Spleen (tissue), 11 donors: ENCODE measurements around the gene ANKRD13A. TPM values are rescaled to one million over a fixed set of nuclear protein-coding genes. Genes with fewer than 3 reads are reported as not detected.
A peak's percentile ranks its signal among the peaks of the same experiment; 100 is the strongest.

Experiments
- DNase-seq: peaks from one replicate; pipeline ENCODE4 v3.0.0-alpha.2; 2020
- H3K27ac ChIP-seq, 8 donors: fragments of 200-600 bp; sonication (generic) in 7 of 8; 1 replicate in 4 of 8; 2 replicates in 4 of 8; pipeline versions ENCODE4 v1.5.0 to v1.8.0; 2016 to 2021; ENCODE audit warnings: inconsistent platforms in 4 of 8, mild to moderate bottlenecking in 4 of 8, moderate library complexity in 1 of 8
- H3K27me3 ChIP-seq, 7 donors: fragments of 200-600 bp; sonication (generic) in 6 of 7; replicated peaks in 1 of 7; 1 replicate in 4 of 7; 2 replicates in 3 of 7; pipeline versions ENCODE4 v1.5.0 to v1.8.0; 2016 to 2021; ENCODE audit warnings: inconsistent platforms in 3 of 7, mild to moderate bottlenecking in 1 of 7
- H3K36me3 ChIP-seq, 6 donors: fragments of 200-600 bp; sonication (generic) in 5 of 6; 1 replicate in 4 of 6; 2 replicates in 2 of 6; pipeline versions ENCODE4 v1.5.0 to v1.8.0; 2016 to 2021; ENCODE audit warnings: inconsistent platforms in 2 of 6
- H3K4me1 ChIP-seq, 6 donors: fragments of 200-600 bp; sonication (generic) in 5 of 6; 1 replicate in 3 of 6; 2 replicates in 3 of 6; pipeline versions ENCODE4 v1.5.0 to v1.8.0; 2016 to 2021; ENCODE audit warnings: inconsistent platforms in 3 of 6
- H3K4me3 ChIP-seq, 8 donors: fragments of 200-600 bp; sonication (generic) in 7 of 8; 1 replicate in 4 of 8; 2 replicates in 4 of 8; pipeline versions ENCODE4 v1.5.0 to v1.8.0; 2016 to 2021; ENCODE audit warnings: inconsistent platforms in 4 of 8, mild to moderate bottlenecking in 4 of 8, moderate library complexity in 2 of 8
- H3K9me3 ChIP-seq, 8 donors: fragments of 200-600 bp; sonication (generic) in 7 of 8; 1 replicate in 4 of 8; 2 replicates in 4 of 8; pipeline versions ENCODE4 v1.5.0 to v1.8.0; 2016 to 2021; ENCODE audit warnings: inconsistent platforms in 4 of 8
- POLR2A ChIP-seq, 3 donors: fragments of 450-650 bp; IDR thresholded peaks; one replicate each; pipeline ENCODE4 v1.5.1; 2017; ENCODE audit warnings: antibody characterized with exemption in 3 of 3, mild to moderate bottlenecking in 1 of 3
- POLR2AphosphoS5 ChIP-seq, 3 donors: sonication (generic); formaldehyde crosslinking; IDR thresholded peaks; one replicate each; pipeline ENCODE4 v1.5.1; 2017; ENCODE audit warnings: antibody characterized with exemption in 3 of 3
- WGBS, 5 donors: extraction: QIAGEN DNeasy Blood & Tissue Kit in 3 of 5; methylation state at CpG; one replicate each; pipeline versions ENCODE4 v1.1.5 to v1.1.7; 2013 to 2018; 5-methylcytosine and 5-hydroxymethylcytosine counted together
- intact Hi-C: fragments of 100-400 bp; cut with DNase I; formaldehyde crosslinking; loops from one replicate; pipeline ENCODE4 v1.15.0; 2023; ENCODE audit warnings: low total_unique reads
- polyA plus RNA-seq, 3 donors: library from polyadenylated mRNA; stranded (reverse); fragments of 200-250 nt; gene quantifications; one replicate each; pipeline ENCODE4 v1.2.1, GENCODE V29; 2013
- total RNA-seq, 7 donors: library from RNA; depleted of rRNA in 3 of 7; stranded (reverse); fragments of >200 nt in 3 of 7; fragmentation: NEBNext Ultra II Directional in 4 of 7; extraction: Animal tissue kit (Norgen Biotek cat#: 25700) in 4 of 7; gene quantifications; one replicate each; pipeline versions ENCODE4 v1.1.0 to v1.2.1, GENCODE V29; 2016 to 2021
- TF ChIP-seq, protein P1 (sequence below), 11 experiments: fragments of 200-600 bp in 7 of 11; fragments of 450-650 bp in 4 of 11; sonication (generic) in 4 of 11; IDR thresholded peaks in 8 of 11; conservative IDR thresholded peaks in 3 of 11; 1 replicate in 7 of 11; 2 replicates in 4 of 11; pipeline versions ENCODE4 v1.4.0 to v1.8.0; 2016 to 2021; ENCODE audit warnings: antibody characterized with exemption in 11 of 11, inconsistent platforms in 4 of 11, mild to moderate bottlenecking in 1 of 11
- donor health status: healthy with polysubstance abuse.
- donor health status: DM: no; HTN: no; CAD: no; lungs with moderate emphysema.
- donor health status: DM: no; HTN: no; CAD: no.
- donor health status: Bipolar disorder and iron deficiency.
- donor health status: healthy.
- donor health status: DM: no; HTN: no; CAD: no.
- donor health status: DM: yes; HTN: yes; CAD: no.

Gene ANKRD13A
- total and polyA plus RNA-seq, 10 donors, result 32.9 to 134 (median 93.7) TPM

DNA sequence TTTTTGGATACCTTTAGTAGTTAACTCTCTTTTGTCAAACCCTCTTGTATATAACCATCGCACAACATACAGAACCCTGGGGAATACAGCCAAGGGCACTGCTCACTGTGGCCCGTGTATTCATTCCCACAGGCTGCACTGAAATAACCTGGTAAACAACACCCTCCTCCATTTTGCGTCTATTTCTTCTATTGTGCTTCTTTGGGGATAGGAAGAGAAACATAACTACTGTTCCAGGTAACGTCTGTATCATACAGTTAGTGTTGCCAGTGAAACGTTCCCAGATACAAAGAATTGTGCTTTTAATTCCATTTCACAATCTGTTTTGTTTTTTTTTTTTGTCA lies 39.5 kb downstream of the ANKRD13A start:
- Histone ChIP-seq H3K9me3 (no peaks in the 10 kb centered on the region), H3K36me3 (peaks cover 2 to 90% (median 55%) of the 10 kb centered on the region in 6 donors), H3K4me1 (peaks cover 14 to 54% (median 30%) of the 10 kb centered on the region in 6 donors), H3K4me3 (no peak overlapping the region), H3K27ac (peak overlapping the region in 6 of 8 donors; percentile 50 to 78 (median 65)), H3K27me3 (no peaks in the 10 kb centered on the region)
- no peak for DNase-seq
- intact Hi-C loops, result no loop called here
- 73 to 85% (median 81%) methylated on average over 5 of the region's 5 CpGs for WGBS, 5 donors
- TF ChIP-seq POLR2AphosphoS5 (IDR thresholded peaks at IDR 0.05) (no peak), POLR2A (IDR thresholded peaks at IDR 0.05) (no peak)
- TF ChIP-seq, protein P1, sequence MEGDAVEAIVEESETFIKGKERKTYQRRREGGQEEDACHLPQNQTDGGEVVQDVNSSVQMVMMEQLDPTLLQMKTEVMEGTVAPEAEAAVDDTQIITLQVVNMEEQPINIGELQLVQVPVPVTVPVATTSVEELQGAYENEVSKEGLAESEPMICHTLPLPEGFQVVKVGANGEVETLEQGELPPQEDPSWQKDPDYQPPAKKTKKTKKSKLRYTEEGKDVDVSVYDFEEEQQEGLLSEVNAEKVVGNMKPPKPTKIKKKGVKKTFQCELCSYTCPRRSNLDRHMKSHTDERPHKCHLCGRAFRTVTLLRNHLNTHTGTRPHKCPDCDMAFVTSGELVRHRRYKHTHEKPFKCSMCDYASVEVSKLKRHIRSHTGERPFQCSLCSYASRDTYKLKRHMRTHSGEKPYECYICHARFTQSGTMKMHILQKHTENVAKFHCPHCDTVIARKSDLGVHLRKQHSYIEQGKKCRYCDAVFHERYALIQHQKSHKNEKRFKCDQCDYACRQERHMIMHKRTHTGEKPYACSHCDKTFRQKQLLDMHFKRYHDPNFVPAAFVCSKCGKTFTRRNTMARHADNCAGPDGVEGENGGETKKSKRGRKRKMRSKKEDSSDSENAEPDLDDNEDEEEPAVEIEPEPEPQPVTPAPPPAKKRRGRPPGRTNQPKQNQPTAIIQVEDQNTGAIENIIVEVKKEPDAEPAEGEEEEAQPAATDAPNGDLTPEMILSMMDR (IDR thresholded peaks at IDR 0.05 in 8 of 11, conservative IDR thresholded peaks at IDR 0.05 in 3 of 11), result no peak

DNA sequence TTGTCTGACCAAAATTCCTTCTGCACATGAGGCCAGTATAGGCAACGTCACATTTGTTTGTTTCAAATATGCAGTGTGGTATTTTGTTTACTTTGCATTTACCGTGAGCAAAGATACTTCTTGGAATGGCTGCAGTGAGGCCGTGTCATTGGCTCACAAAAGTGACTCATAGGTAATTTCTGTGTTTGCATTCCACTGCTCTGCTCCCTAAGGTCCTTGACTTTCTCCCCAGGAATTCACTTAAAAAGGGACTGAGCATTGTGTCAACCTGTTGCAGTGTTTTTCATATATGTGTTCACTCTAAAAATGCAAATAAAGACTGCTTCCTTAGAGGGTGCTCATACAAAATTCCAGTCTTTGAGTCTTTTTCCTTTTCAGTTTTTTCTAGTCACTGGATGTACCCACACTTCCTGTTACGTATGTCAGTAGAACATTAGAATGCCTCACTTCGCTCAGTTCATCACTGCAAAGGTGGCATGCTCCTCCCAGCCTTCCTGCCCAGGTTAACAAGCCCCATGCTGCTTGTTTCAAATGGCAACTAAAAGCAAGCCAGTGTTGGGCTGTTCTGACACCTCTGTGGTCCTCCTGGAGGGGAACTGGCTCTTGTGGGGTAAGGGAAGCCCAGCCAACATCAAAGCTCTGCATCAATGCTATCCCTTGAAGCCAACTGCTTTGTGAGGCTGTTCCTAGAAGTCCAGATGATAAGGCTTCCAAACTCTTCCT lies 40.0 kb downstream of the ANKRD13A start:
- DNase-seq, result no peak
- no peaks in the 10 kb centered on the region for H3K27me3 ChIP-seq
- 43 to 63% (median 54%) methylated on average over 5 of the region's 5 CpGs for WGBS, 5 donors
- TF ChIP-seq POLR2A (IDR thresholded peaks at IDR 0.05) (no peak), POLR2AphosphoS5 (IDR thresholded peaks at IDR 0.05) (peak in 1 of 3 donors; percentile 33)
- TF ChIP-seq, protein P1 (IDR thresholded peaks at IDR 0.05 in 8 of 11, conservative IDR thresholded peaks at IDR 0.05 in 3 of 11), result no peak
- H3K9me3 ChIP-seq, result no peaks in the 10 kb centered on the region
- peak overlapping the region; percentile 31 to 78 (median 55) for H3K27ac ChIP-seq
- H3K36me3 ChIP-seq, result peaks cover 2 to 90% (median 52%) of the 10 kb centered on the region in 6 donors
- no peak overlapping the region for H3K4me3 ChIP-seq
- H3K4me1 ChIP-seq, result peaks cover 14 to 59% (median 30%) of the 10 kb centered on the region in 6 donors
- intact Hi-C loops, result no loop called here

- Histone ChIP-seq H3K27ac (peak overlapping the region in 5 of 8 donors; percentile 72 to 78 (median 72)), H3K9me3 (no peaks in the 10 kb centered on the region), H3K27me3 (no peaks in the 10 kb centered on the region), H3K36me3 (peaks cover 0 to 67% (median 27%) of the 10 kb centered on the region in 6 donors), H3K4me3 (no peak overlapping the region), H3K4me1 (peaks cover 22 to 78% (median 45%) of the 10 kb centered on the region in 6 donors)
- WGBS, 5 donors, result 94 to 98% (median 96%) methylated on average over 3 of the region's 3 CpGs
- intact Hi-C loops, result no loop called here
- no peak for DNase-seq
- TF ChIP-seq POLR2AphosphoS5 (IDR thresholded peaks at IDR 0.05) (no peak), POLR2A (IDR thresholded peaks at IDR 0.05) (no peak)
- TF ChIP-seq, protein P1 (IDR thresholded peaks at IDR 0.05 in 8 of 11, conservative IDR thresholded peaks at IDR 0.05 in 3 of 11), result no peak
Measured at GRCh38 chr12:110042264-110042663, 43.0 kb downstream of the ANKRD13A start.

DNA sequence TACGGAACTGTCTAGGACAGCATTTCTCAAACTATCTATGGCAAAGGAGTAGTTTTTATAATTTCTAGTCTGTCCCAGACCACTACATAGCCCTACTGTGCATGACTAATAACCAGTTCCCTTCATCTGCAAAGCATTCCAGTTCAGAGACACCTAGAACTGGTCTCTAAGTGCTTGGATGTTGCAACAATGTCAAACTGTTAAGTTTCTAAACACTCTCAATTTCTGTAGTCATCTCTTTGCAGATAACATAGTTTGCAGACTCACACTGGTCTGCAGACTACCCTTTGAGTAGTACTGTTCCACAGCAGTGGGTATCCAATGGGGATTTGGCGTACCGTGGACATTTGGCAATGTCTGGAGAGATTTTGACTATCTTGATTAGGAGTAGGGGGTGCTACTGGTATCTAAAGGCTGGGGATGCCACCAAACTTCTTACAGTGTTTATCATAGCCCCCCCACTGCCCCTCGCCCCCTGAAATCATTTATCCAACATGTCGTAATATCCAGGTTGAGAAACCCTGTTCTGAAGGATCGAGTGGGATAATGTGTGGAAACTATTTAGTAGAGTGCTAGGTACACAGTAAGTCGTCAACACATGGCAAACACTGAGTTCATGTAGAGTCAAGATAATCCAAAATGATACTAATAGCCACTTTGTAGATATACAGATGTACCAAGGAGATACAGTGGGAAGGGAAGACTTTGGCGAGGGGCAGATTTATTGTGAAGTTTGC lies 47.4 kb downstream of the ANKRD13A start:
- Histone ChIP-seq H3K9me3 (no peaks in the 10 kb centered on the region), H3K27me3 (no peaks in the 10 kb centered on the region), H3K4me1 (peaks cover 21 to 80% (median 46%) of the 10 kb centered on the region in 6 donors), H3K4me3 (peak overlapping the region in 2 of 8 donors; percentile 72 to 82), H3K36me3 (peaks cover 0 to 28% (median 7%) of the 10 kb centered on the region in 6 donors), H3K27ac (no peak overlapping the region)
- 75 to 94% (median 90%) methylated on average over 8 of the region's 8 CpGs for WGBS, 5 donors
- intact Hi-C loops, result no loop called here
- TF ChIP-seq POLR2AphosphoS5 (IDR thresholded peaks at IDR 0.05) (no peak), POLR2A (IDR thresholded peaks at IDR 0.05) (no peak)
- TF ChIP-seq, protein P1 (IDR thresholded peaks at IDR 0.05 in 8 of 11, conservative IDR thresholded peaks at IDR 0.05 in 3 of 11), result no peak
- no peak for DNase-seq
